Measurements from ENCODE around the gene PDZRN3.

PDZRN3 gene

GRCh38 chr3:73361591-73361990 is 263.1 kb downstream of the PDZRN3 start:
- no peak for TF ChIP-seq CTCF (conservative IDR thresholded peaks at IDR 0.05; ENCODE audit: low read length)
- no peak for DNase-seq (ENCODE audit: low read depth)
- H3K4me3 ChIP-seq (ENCODE audit: low read length), result no peak overlapping the region

- peak; percentile 65 for DNase-seq (ENCODE audit: low read depth)
- no peak for TF ChIP-seq CTCF (conservative IDR thresholded peaks at IDR 0.05; ENCODE audit: low read length)
Measured at GRCh38 chr3:73353649-73354217, 271.0 kb downstream of the PDZRN3 start.

GRCh38 chr3:73352841-73353645 is 271.7 kb downstream of the PDZRN3 start:
- no peak for DNase-seq (ENCODE audit: low read depth)
- TF ChIP-seq CTCF (conservative IDR thresholded peaks at IDR 0.05; ENCODE audit: low read length), result no peak
- no peak overlapping the region for H3K4me3 ChIP-seq (ENCODE audit: low read length)

More at GRCh38 chr3:73353649-73354217, 271.0 kb downstream of the PDZRN3 start:
- H3K4me3 ChIP-seq (ENCODE audit: low read length), result no peak overlapping the region

- DNase-seq (ENCODE audit: low read depth), result peak; percentile 32
- H3K4me3 ChIP-seq (ENCODE audit: low read length), result no peak overlapping the region
- no peak for TF ChIP-seq CTCF (conservative IDR thresholded peaks at IDR 0.05; ENCODE audit: low read length)
Measured at GRCh38 chr3:73351423-73352071, 273.2 kb downstream of the PDZRN3 start.

- no peak overlapping the region for H3K4me3 ChIP-seq (ENCODE audit: low read length)
- TF ChIP-seq CTCF (conservative IDR thresholded peaks at IDR 0.05; ENCODE audit: low read length), result no peak
- no peak for DNase-seq (ENCODE audit: low read depth)
Measured at GRCh38 chr3:73350996-73351395, 273.7 kb downstream of the PDZRN3 start.

GRCh38 chr3:73349657-73350056 is 275.1 kb downstream of the PDZRN3 start:
- TF ChIP-seq CTCF (conservative IDR thresholded peaks at IDR 0.05; ENCODE audit: low read length), result no peak
- DNase-seq (ENCODE audit: low read depth), result no peak

More at GRCh38 chr3:73349657-73350056, 275.1 kb downstream of the PDZRN3 start:
- no peak overlapping the region for H3K4me3 ChIP-seq (ENCODE audit: low read length)

Measured in AG10803 (cell line).